Kidney (tissue), 14 donors: ENCODE data around the gene AMD1. TPM values are rescaled to one million over a fixed set of nuclear protein-coding genes. Genes with fewer than 3 reads are reported as not detected.

Experiments used
- DNase-seq, 5 donors: peaks; one replicate each; pipeline ENCODE4 v3.0.0-alpha.2; 2013 to 2020
- FAIRE-seq: peaks from 2 replicates; lab custom pipeline; 2012; peaks lifted over from hg19 to GRCh38; lab: Jason Lieb, UNC
- H3K27ac ChIP-seq, 2 donors: one replicate each; pipeline ENCODE4 v1.7.0; 2013; ENCODE audit warnings: low read depth in 2 of 2, low read length in 2 of 2, inconsistent platforms in 1 of 2
- H3K27me3 ChIP-seq: one replicate; pipeline ENCODE4 v1.7.1; 2013; ENCODE audit warnings: low read length, inconsistent platforms; ENCODE audit not compliant: control insufficient read depth, insufficient read depth
- H3K36me3 ChIP-seq, 3 donors: one replicate each; pipeline versions ENCODE4 v1.7.0 to v1.7.1; 2013; ENCODE audit warnings: low read length in 3 of 3, control low read depth in 1 of 3, inconsistent platforms in 1 of 3; ENCODE audit not compliant: insufficient read depth in 3 of 3, control insufficient read depth in 2 of 3
- H3K4me1 ChIP-seq, 3 donors: one replicate each; pipeline versions ENCODE4 v1.7.0 to v1.7.1; 2013; ENCODE audit warnings: low read length in 3 of 3, inconsistent platforms in 1 of 3, low read depth in 1 of 3; ENCODE audit not compliant: control insufficient read depth in 2 of 3, insufficient read depth in 2 of 3
- H3K4me3 ChIP-seq, 3 donors: one replicate each; pipeline versions ENCODE4 v1.7.0 to v1.8.1; 2013; ENCODE audit warnings: low read length in 3 of 3, control low read depth in 1 of 3, inconsistent platforms in 1 of 3
- H3K9ac ChIP-seq, 3 donors: one replicate each; pipeline versions ENCODE4 v1.7.0 to v1.7.1; 2013; ENCODE audit warnings: low read length in 3 of 3, control low read depth in 1 of 3, inconsistent platforms in 1 of 3
- H3K9me3 ChIP-seq, 3 donors: one replicate each; pipeline versions ENCODE4 v1.7.0 to v1.7.1; 2013; ENCODE audit warnings: low read length in 3 of 3, control low read depth in 1 of 3, inconsistent platforms in 1 of 3; ENCODE audit not compliant: control insufficient read depth in 2 of 3, insufficient read depth in 1 of 3
- CTCF ChIP-seq: IDR thresholded peaks from 3 replicates; pipeline ENCODE4 v1.5.1; 2012; ENCODE audit warnings: mild to moderate bottlenecking, moderate library complexity, borderline replicate concordance; ENCODE audit not compliant: insufficient read depth; ENCODE audit errors: extremely low read depth
- intact Hi-C: fragments of 100-400 bp; cut with DNase I; formaldehyde crosslinking; loops from one replicate; pipeline ENCODE4 v1.11.1; 2022
- polyA plus RNA-seq: library from polyadenylated mRNA; stranded (reverse); fragments of 350-450 nt; fragmentation: Illumina TruSeq; extraction: RNeasy Lipid Tissue Mini Kit (QIAGEN cat#74804); gene quantifications from one replicate; pipeline ENCODE4 v1.2.3, GENCODE V29; 2014; ENCODE audit warnings: low read depth, low replicate concordance; ENCODE audit not compliant: insufficient read depth
- total RNA-seq: library from RNA; stranded (reverse); fragmentation: NEBNext Ultra II Directional; extraction: Animal tissue kit (Norgen Biotek cat#: 25700); gene quantifications from one replicate; pipeline ENCODE4 v1.2.1, GENCODE V29; 2021
- donor health status: control.
- donor health status: control.
- donor health status: control.
- donor health status: control.
- donor health status: control.
- donor health status: DM: yes; HTN: yes; CAD: no.
- donor health status: Normal renal cell carcinoma (clear cell type).

AMD1 gene
- total and polyA plus RNA-seq, 2 donors from 2014 or later: 32.8 to 72.3 TPM

- Histone ChIP-seq H3K27ac (no peak overlapping the region), H3K4me3 (no peak overlapping the region), H3K9ac (no peak overlapping the region), H3K36me3 (no peaks in the 10 kb centered on the region), H3K9me3 (no peaks in the 10 kb centered on the region), H3K27me3 (no peaks in the 10 kb centered on the region), H3K4me1 (no peaks in the 10 kb centered on the region)
- TF ChIP-seq CTCF: no peak
- DNase-seq (no peak), FAIRE-seq (no peak)
- intact Hi-C loops: no loop called here
Observed at GRCh38 chr6:110934381-110934898, 59.9 kb downstream of the AMD1 start.

GRCh38 chr6:110935171-110935570, 60.6 kb downstream of the AMD1 start:
- Histone ChIP-seq H3K36me3 (no peaks in the 10 kb centered on the region), H3K9ac (no peak overlapping the region), H3K4me1 (no peaks in the 10 kb centered on the region), H3K27me3 (no peaks in the 10 kb centered on the region), H3K27ac (no peak overlapping the region), H3K4me3 (no peak overlapping the region), H3K9me3 (no peaks in the 10 kb centered on the region)
- FAIRE-seq (no peak), DNase-seq (no peak)
- intact Hi-C loops: no loop called here
- no peak for TF ChIP-seq CTCF

GRCh38 chr6:110938171-110938570, 63.6 kb downstream of the AMD1 start:
- DNase-seq (no peak), FAIRE-seq (no peak)
- Histone ChIP-seq H3K27ac (no peak overlapping the region), H3K27me3 (no peaks in the 10 kb centered on the region), H3K36me3 (no peaks in the 10 kb centered on the region), H3K9me3 (no peaks in the 10 kb centered on the region), H3K9ac (no peak overlapping the region), H3K4me3 (no peak overlapping the region), H3K4me1 (no peaks in the 10 kb centered on the region)
- TF ChIP-seq CTCF: no peak
- intact Hi-C loops: no loop called here
